OCI-LY7 (cell line): ENCODE results near the gene RNF13. TPM values are rescaled to one million over a fixed set of nuclear protein-coding genes. Genes with fewer than 3 reads are reported as not detected.

Experiments
- BruUV-seq: library from RNA; stranded (reverse); fragments of 400-500 nt; replicated peaks from 2 replicates; lab custom pipeline; 2021; lab: Mats Ljungman, UMichigan
- CTCF ChIA-PET: fragments of 300-600 bp; sonication (Branson Sonifier 250); formaldehyde crosslinking; loops from one replicate; lab custom pipeline; 2022; ENCODE audit warnings: antibody characterized with exemption; ENCODE audit not compliant: unreplicated experiment; lab: Charles Lee
- POLR2A ChIA-PET: fragments of 300-600 bp; sonication (Branson Sonifier 250); formaldehyde crosslinking; loops from one replicate; lab custom pipeline; 2022; ENCODE audit warnings: antibody characterized with exemption; lab: Charles Lee
- DNase-seq: peaks from one replicate; pipeline ENCODE4 v3.0.0-alpha.2; 2015; ENCODE audit warnings: low spot score
- H2AFZ ChIP-seq: fragments of 200-600 bp; sonication (generic), shearing (Covaris generic); 2 replicates; pipeline ENCODE4 v1.6.1; 2014; ENCODE audit warnings: mild to moderate bottlenecking, antibody characterized with exemption, low read length, moderate library complexity
- H3K27ac ChIP-seq: fragments of 200-600 bp; sonication (generic); 2 replicates; pipeline ENCODE4 v1.5.1; 2014; ENCODE audit warnings: mixed run types, low read depth, mild to moderate bottlenecking, moderate library complexity, low read length, inconsistent platforms; ENCODE audit not compliant: poor library complexity, severe bottlenecking
- H3K36me3 ChIP-seq: fragments of 200-600 bp; sonication (generic); 2 replicates; pipeline ENCODE4 v1.6.1; 2014; ENCODE audit warnings: mild to moderate bottlenecking, antibody characterized with exemption, low read length, moderate library complexity, mixed read lengths; ENCODE audit not compliant: insufficient read depth
- H3K4me1 ChIP-seq: fragments of 200-600 bp; sonication (generic); 2 replicates; pipeline ENCODE4 v1.5.1; 2014; ENCODE audit warnings: mild to moderate bottlenecking, low read length; ENCODE audit not compliant: insufficient read depth, poor library complexity, severe bottlenecking
- H3K4me2 ChIP-seq: fragments of 200-600 bp; sonication (generic); 2 replicates; pipeline ENCODE4 v1.6.1; 2014; ENCODE audit warnings: mild to moderate bottlenecking, low read length
- H3K4me3 ChIP-seq: fragments of 200-600 bp; sonication (generic); 2 replicates; pipeline ENCODE4 v1.5.1; 2014; ENCODE audit warnings: mild to moderate bottlenecking, low read depth, low read length; ENCODE audit not compliant: poor library complexity, severe bottlenecking
- H3K79me2 ChIP-seq: fragments of 200-600 bp; sonication (generic); 2 replicates; pipeline ENCODE4 v1.6.1; 2016; ENCODE audit warnings: low read depth, mild to moderate bottlenecking, low read length, moderate library complexity, mixed read lengths; ENCODE audit not compliant: insufficient read depth
- H3K9me2 ChIP-seq: fragments of 200-600 bp; sonication (generic); 2 replicates; pipeline ENCODE4 v1.6.1; 2016; ENCODE audit warnings: mild to moderate bottlenecking, low read length, mixed read lengths; ENCODE audit not compliant: insufficient read depth
- H3K9me3 ChIP-seq: fragments of 200-600 bp; sonication (generic); 2 replicates; pipeline ENCODE4 v1.6.1; 2014; ENCODE audit warnings: mild to moderate bottlenecking, mixed run types, low read length, mixed read lengths
- H4K20me1 ChIP-seq: fragments of 200-600 bp; sonication (generic); 2 replicates; pipeline ENCODE4 v1.6.1; 2014; ENCODE audit warnings: mild to moderate bottlenecking, antibody characterized with exemption, low read length, moderate library complexity, mixed read lengths; ENCODE audit not compliant: insufficient read depth
- CTCF ChIP-seq: fragments of 200-600 bp; sonication (generic); conservative IDR thresholded peaks from 2 replicates; pipeline ENCODE4 v1.5.1; 2014; ENCODE audit warnings: mild to moderate bottlenecking, antibody characterized with exemption, low read length, moderate library complexity, mixed read lengths
- EZH2phosphoT487 ChIP-seq: fragments of 200-600 bp; sonication (generic); IDR thresholded peaks from 2 replicates; pipeline ENCODE4 v1.6.1; 2018; ENCODE audit warnings: low read depth, borderline replicate concordance, mild to moderate bottlenecking, mixed run types, antibody characterized with exemption, low read length, moderate library complexity, mixed read lengths
- intact Hi-C: fragments of 100-400 bp; cut with micrococcal nuclease; formaldehyde crosslinking; loops from one replicate; pipeline ENCODE4 v1.10.0; 2022; ENCODE audit not compliant: unreplicated experiment
- total RNA-seq, 2 experiments: library from RNA; depleted of rRNA in 1 of 2; stranded (reverse); fragments of >200 nt in 1 of 2; shearing (Covaris generic) in 1 of 2; gene quantifications; 2 replicates each; pipeline ENCODE4 v1.2.3, GENCODE V29; 2014 to 2022

RNF13 gene
- total RNA-seq, 2 experiments from 2014 or later, result 26.2 to 37.3 TPM

- BruUV-seq, result no TSS peak
- ChIA-PET POLR2A (no interaction called here), CTCF (no interaction called here)
- H4K20me1 ChIP-seq, result no peaks in the 10 kb centered on the region
- no peaks in the 10 kb centered on the region for H3K79me2 ChIP-seq
- DNase-seq, result no peak
- H2AFZ ChIP-seq, result no peak overlapping the region
- H3K4me1 ChIP-seq, result no peaks in the 10 kb centered on the region
- H3K9me3 ChIP-seq, result no peaks in the 10 kb centered on the region
- no peaks in the 10 kb centered on the region for H3K36me3 ChIP-seq
- intact Hi-C loops, result no loop called here
- no peak for TF ChIP-seq EZH2phosphoT487
- TF ChIP-seq CTCF, result no peak
- no peak overlapping the region for H3K27ac ChIP-seq
- no peak overlapping the region for H3K4me2 ChIP-seq
- no peak overlapping the region for H3K4me3 ChIP-seq
- no peaks in the 10 kb centered on the region for H3K9me2 ChIP-seq
Measured at GRCh38 chr3:149790698-149791097, 22.3 kb upstream of the RNF13 start.

- H2AFZ ChIP-seq, result no peak within 1 kb of the TSS
- H3K27ac ChIP-seq, result no peak within 1 kb of the TSS
- no peaks in the 10 kb centered on the region for H3K79me2 ChIP-seq
- CTCF ChIA-PET, result no interaction called here
- H3K9me2 ChIP-seq, result no peaks in the 10 kb centered on the region
- no peak within 1 kb of the TSS for H3K4me3 ChIP-seq
- H3K4me1 ChIP-seq, result no peaks in the 10 kb centered on the region
- DNase-seq, result no peak
- TF ChIP-seq EZH2phosphoT487 (no peak), CTCF (no peak)
- BruUV-seq, result no TSS peak
- no peak within 1 kb of the TSS for H3K4me2 ChIP-seq
- intact Hi-C loops, result no loop called here
- POLR2A ChIA-PET, result interaction anchor here (0.8 kb wide), 1 partner anchor 9 kb away, joined by 3 read pairs; no protein-coding TSS in a partner anchor
- H4K20me1 ChIP-seq, result no peaks in the 10 kb centered on the region
- no peaks in the 10 kb centered on the region for H3K36me3 ChIP-seq
- no peaks in the 10 kb centered on the region for H3K9me3 ChIP-seq
Measured at GRCh38 chr3:149792452-149793270, 20.4 kb upstream of the RNF13 start, which contains the start of gene ANKUB1. TSS of gene ANKUB1 (minus strand) at chr3:149792554. CDS start at chr3:149792366, 188 bp downstream.

GRCh38 chr3:149796026-149796425 is 17.0 kb upstream of the RNF13 start:
- TF ChIP-seq CTCF (no peak), EZH2phosphoT487 (no peak)
- no peaks in the 10 kb centered on the region for H3K9me2 ChIP-seq
- H2AFZ ChIP-seq, result no peak overlapping the region
- CTCF ChIA-PET, result no interaction called here
- BruUV-seq, result no TSS peak
- H3K4me1 ChIP-seq, result no peaks in the 10 kb centered on the region
- no peak for DNase-seq
- no peaks in the 10 kb centered on the region for H3K79me2 ChIP-seq
- no peaks in the 10 kb centered on the region for H3K36me3 ChIP-seq
- no peak overlapping the region for H3K4me2 ChIP-seq
- no peak overlapping the region for H3K4me3 ChIP-seq
- H3K27ac ChIP-seq, result no peak overlapping the region
- intact Hi-C loops, result no loop called here
- no peaks in the 10 kb centered on the region for H4K20me1 ChIP-seq
- POLR2A ChIA-PET, result interaction anchor here (0.8 kb wide), 1 partner anchor 23 kb away, joined by 3 read pairs; no protein-coding TSS in a partner anchor
- no peaks in the 10 kb centered on the region for H3K9me3 ChIP-seq
